Breast epithelium (tissue), 3 donors: ENCODE measurements around the gene DAB1.

Source experiments
- POLR2A ChIP-seq: fragments of 450-650 bp; IDR thresholded peaks from one replicate; pipeline ENCODE4 v1.6.1; 2016; ENCODE audit warnings: antibody characterized with exemption, mild to moderate bottlenecking, moderate library complexity
- TF ChIP-seq, protein P1 (sequence below), 3 donors: fragments of 450-650 bp; IDR thresholded peaks; one replicate each; pipeline ENCODE4 v1.5.1; 2016 to 2017; ENCODE audit warnings: antibody characterized with exemption in 3 of 3, mild to moderate bottlenecking in 3 of 3, moderate library complexity in 3 of 3

DNA sequence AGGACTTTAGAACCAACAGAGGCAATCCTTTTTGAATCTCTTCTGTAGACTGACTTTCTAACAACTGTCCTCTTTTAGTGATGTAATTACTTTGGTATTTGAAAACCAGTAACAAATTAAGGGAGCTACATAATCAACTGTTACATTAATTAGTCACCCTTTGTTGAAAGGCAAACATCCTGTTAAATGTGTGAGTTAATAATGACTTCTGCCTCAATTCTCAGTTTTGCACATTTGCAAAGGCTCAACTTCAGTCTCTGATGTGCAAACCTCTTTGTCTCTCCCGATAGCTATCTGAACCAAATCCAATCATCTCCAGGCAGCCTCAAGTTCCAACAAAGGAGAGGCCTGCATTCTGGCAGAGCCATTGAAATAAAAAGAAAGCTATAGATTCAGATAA lies 322.7 kb downstream of the DAB1 start:
- no peak for TF ChIP-seq POLR2A
- TF ChIP-seq, protein P1, sequence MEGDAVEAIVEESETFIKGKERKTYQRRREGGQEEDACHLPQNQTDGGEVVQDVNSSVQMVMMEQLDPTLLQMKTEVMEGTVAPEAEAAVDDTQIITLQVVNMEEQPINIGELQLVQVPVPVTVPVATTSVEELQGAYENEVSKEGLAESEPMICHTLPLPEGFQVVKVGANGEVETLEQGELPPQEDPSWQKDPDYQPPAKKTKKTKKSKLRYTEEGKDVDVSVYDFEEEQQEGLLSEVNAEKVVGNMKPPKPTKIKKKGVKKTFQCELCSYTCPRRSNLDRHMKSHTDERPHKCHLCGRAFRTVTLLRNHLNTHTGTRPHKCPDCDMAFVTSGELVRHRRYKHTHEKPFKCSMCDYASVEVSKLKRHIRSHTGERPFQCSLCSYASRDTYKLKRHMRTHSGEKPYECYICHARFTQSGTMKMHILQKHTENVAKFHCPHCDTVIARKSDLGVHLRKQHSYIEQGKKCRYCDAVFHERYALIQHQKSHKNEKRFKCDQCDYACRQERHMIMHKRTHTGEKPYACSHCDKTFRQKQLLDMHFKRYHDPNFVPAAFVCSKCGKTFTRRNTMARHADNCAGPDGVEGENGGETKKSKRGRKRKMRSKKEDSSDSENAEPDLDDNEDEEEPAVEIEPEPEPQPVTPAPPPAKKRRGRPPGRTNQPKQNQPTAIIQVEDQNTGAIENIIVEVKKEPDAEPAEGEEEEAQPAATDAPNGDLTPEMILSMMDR (IDR thresholded peaks at IDR 0.05): no peak
